H1 (cell line): ENCODE data around the gene WDR76. TPM values are rescaled to one million over a fixed set of nuclear protein-coding genes. Genes with fewer than 3 reads are reported as not detected.

Experiments
- CTCF ChIA-PET: fragments of 300-600 bp; sonication (Branson Sonifier 250); formaldehyde crosslinking; loops from one replicate; lab custom pipeline; 2021; ENCODE audit not compliant: partially characterized antibody; lab: Charles Lee
- POLR2A ChIA-PET: fragments of 300-600 bp; sonication (Branson Sonifier 250); formaldehyde crosslinking; loops from one replicate; lab custom pipeline; 2021; ENCODE audit warnings: inconsistent platforms; ENCODE audit not compliant: partially characterized antibody; lab: Charles Lee
- DNase-seq, 2 experiments: peaks; one replicate each; pipeline versions ENCODE4 v3.0.0 to v3.0.0-alpha.2; 2010 to 2022; ENCODE audit warnings: low spot score in 2 of 2, low read depth in 1 of 2, mixed read lengths in 1 of 2
- FAIRE-seq: peaks from 2 replicates; lab custom pipeline; 2011; peaks lifted over from hg19 to GRCh38; lab: Jason Lieb, UNC
- H2AFZ ChIP-seq: 2 replicates; pipeline ENCODE4 v1.8.1; 2012; ENCODE audit warnings: low read length, inconsistent platforms
- H2AK5ac ChIP-seq: 2 replicates; pipeline ENCODE4 v1.6.1; 2013; ENCODE audit warnings: low read depth, low read length
- H2BK120ac ChIP-seq: replicated peaks from 2 replicates; pipeline ENCODE3; 2013; ENCODE audit warnings: low read depth, low read length, inconsistent platforms
- H2BK12ac ChIP-seq: 2 replicates; pipeline ENCODE4 v1.6.1; 2013; ENCODE audit warnings: low read depth, low read length
- H2BK15ac ChIP-seq: 2 replicates; pipeline ENCODE4 v1.6.1; 2013; ENCODE audit warnings: low read length
- H2BK20ac ChIP-seq: 2 replicates; pipeline ENCODE4 v1.6.1; 2013; ENCODE audit warnings: low read length
- H2BK5ac ChIP-seq: 2 replicates; pipeline ENCODE4 v1.6.1; 2013; ENCODE audit warnings: low read depth, low read length
- H3K14ac ChIP-seq: 2 replicates; pipeline ENCODE4 v1.6.1; 2013; ENCODE audit warnings: inconsistent platforms; ENCODE audit not compliant: insufficient read length
- H3K18ac ChIP-seq: 2 replicates; pipeline ENCODE4 v1.6.1; 2013; ENCODE audit warnings: low read length; ENCODE audit errors: extremely low read depth
- H3K23ac ChIP-seq: 2 replicates; pipeline ENCODE4 v1.6.1; 2013; ENCODE audit warnings: inconsistent platforms; ENCODE audit not compliant: insufficient read length
- H3K23me2 ChIP-seq: 2 replicates; pipeline ENCODE4 v1.6.1; 2013; ENCODE audit warnings: low read depth, low read length
- H3K27ac ChIP-seq: 2 replicates; pipeline ENCODE4 v1.6.1; 2011; ENCODE audit warnings: low read depth, low read length, inconsistent platforms
- H3K27me3 ChIP-seq, 4 experiments: replicated peaks in 1 of 4; 1 replicate in 1 of 4; 2 replicates in 3 of 4; pipeline versions ENCODE4 v1.6.1 to v1.8.1; 2011 to 2013; ENCODE audit warnings: low read length in 3 of 4, mild to moderate bottlenecking in 3 of 4, inconsistent platforms in 2 of 4, mixed read lengths in 2 of 4, moderate library complexity in 1 of 4; ENCODE audit not compliant: control insufficient read depth in 3 of 4, insufficient read depth in 3 of 4; ENCODE audit errors: extremely low read depth in 1 of 4
- H3K36me3 ChIP-seq, 4 experiments: 2 replicates each; pipeline versions ENCODE4 v1.6.1 to v1.8.1; 2011 to 2013; ENCODE audit warnings: mild to moderate bottlenecking in 4 of 4, low read length in 3 of 4, moderate library complexity in 2 of 4, control low read depth in 1 of 4, inconsistent platforms in 1 of 4; ENCODE audit not compliant: insufficient read depth in 4 of 4, control insufficient read depth in 2 of 4
- H3K4ac ChIP-seq: replicated peaks from 2 replicates; pipeline ENCODE3; 2013; ENCODE audit warnings: low read length, low read depth, mixed read lengths, inconsistent platforms; ENCODE audit not compliant: insufficient read length
- H3K4me1 ChIP-seq, 4 experiments: replicated peaks in 1 of 4; 1 replicate in 1 of 4; 2 replicates in 3 of 4; pipeline versions ENCODE4 v1.6.1 to v1.8.1; 2011 to 2013; ENCODE audit warnings: low read length in 3 of 4, inconsistent platforms in 2 of 4, mixed read lengths in 1 of 4; ENCODE audit not compliant: insufficient read depth in 4 of 4, control insufficient read depth in 3 of 4
- H3K4me2 ChIP-seq, 2 experiments: 2 replicates each; pipeline versions ENCODE4 v1.6.1 to v1.8.1; 2011 to 2013; ENCODE audit warnings: low read depth in 2 of 2, low read length in 2 of 2, control low read depth in 1 of 2, inconsistent platforms in 1 of 2, mild to moderate bottlenecking in 1 of 2; ENCODE audit not compliant: insufficient read depth in 1 of 2
- H3K4me3 ChIP-seq, 4 experiments: fragments of 200-600, 300-600 bp in 1 of 4; sonication (generic), shearing (Covaris generic), sonication (Bioruptor Twin) in 1 of 4; 2 replicates each; pipeline versions ENCODE4 v1.5.1 to v1.8.1; 2011 to 2016; ENCODE audit warnings: low read length in 4 of 4, low read depth in 3 of 4, control low read depth in 2 of 4, inconsistent platforms in 2 of 4, mild to moderate bottlenecking in 2 of 4, mixed read lengths in 1 of 4, moderate library complexity in 1 of 4; ENCODE audit not compliant: insufficient read depth in 2 of 4; ENCODE audit errors: extremely low read depth in 1 of 4
- H3K56ac ChIP-seq: replicated peaks from 2 replicates; pipeline ENCODE3; 2013; ENCODE audit warnings: low read depth, mild to moderate bottlenecking, mixed read lengths, low read length, inconsistent platforms; ENCODE audit not compliant: insufficient read length
- H3K79me1 ChIP-seq: 2 replicates; pipeline ENCODE4 v1.6.1; 2013; ENCODE audit warnings: low read depth, low read length, control low read depth
- H3K79me2 ChIP-seq, 2 experiments: 2 replicates each; pipeline versions ENCODE4 v1.6.1 to v1.8.1; 2012 to 2013; ENCODE audit warnings: low read length in 2 of 2, mild to moderate bottlenecking in 2 of 2, inconsistent platforms in 1 of 2; ENCODE audit not compliant: insufficient read depth in 2 of 2, control insufficient read depth in 1 of 2
- H3K9ac ChIP-seq, 4 experiments: replicated peaks in 1 of 4; 1 replicate in 1 of 4; 2 replicates in 3 of 4; pipeline versions ENCODE4 v1.6.1 to v1.8.1; 2011 to 2013; ENCODE audit warnings: low read depth in 3 of 4, low read length in 3 of 4, control low read depth in 2 of 4, mild to moderate bottlenecking in 2 of 4, moderate library complexity in 2 of 4, inconsistent platforms in 1 of 4; ENCODE audit errors: extremely low read depth in 1 of 4
- H3K9me3 ChIP-seq, 2 experiments: 2 replicates each; pipeline versions ENCODE4 v1.6.1 to v1.8.1; 2012 to 2013; ENCODE audit warnings: mild to moderate bottlenecking in 2 of 2, moderate library complexity in 2 of 2, control low read depth in 1 of 2, inconsistent platforms in 1 of 2, low read depth in 1 of 2, low read length in 1 of 2, mixed read lengths in 1 of 2; ENCODE audit not compliant: insufficient read depth in 2 of 2
- H4K20me1 ChIP-seq, 2 experiments: replicated peaks in 1 of 2; 2 replicates each; pipeline versions ENCODE3 to v1.8.1; 2011 to 2013; ENCODE audit warnings: inconsistent platforms in 2 of 2, low read length in 2 of 2, mild to moderate bottlenecking in 1 of 2; ENCODE audit not compliant: insufficient read depth in 2 of 2, control insufficient read depth in 1 of 2
- H4K5ac ChIP-seq: 2 replicates; pipeline ENCODE4 v1.6.1; 2013; ENCODE audit warnings: low read length, low read depth, mixed read lengths, inconsistent platforms; ENCODE audit not compliant: insufficient read length
- H4K8ac ChIP-seq: 2 replicates; pipeline ENCODE4 v1.8.0; 2013; ENCODE audit warnings: mild to moderate bottlenecking, moderate library complexity, low read length, inconsistent platforms; ENCODE audit not compliant: insufficient read depth; ENCODE audit errors: extremely low read depth
- H4K91ac ChIP-seq: replicated peaks from 2 replicates; pipeline ENCODE3; 2013; ENCODE audit warnings: low read length, mixed read lengths, inconsistent platforms; ENCODE audit not compliant: insufficient read length
- ATF2 ChIP-seq: IDR thresholded peaks from 2 replicates; pipeline ENCODE4 v1.6.1; 2012; ENCODE audit warnings: low read length, inconsistent platforms
- BRCA1 ChIP-seq: IDR thresholded peaks from 2 replicates; pipeline ENCODE4 v1.6.1; 2012; ENCODE audit warnings: low read depth, low read length, improper control_type of control experiment
- E2F6 ChIP-seq: IDR thresholded peaks from 2 replicates; pipeline ENCODE4 v1.6.1; 2012; ENCODE audit warnings: inconsistent platforms
- GABPA ChIP-seq: IDR thresholded peaks from 2 replicates; pipeline ENCODE4 v1.6.1; 2011; ENCODE audit warnings: mild to moderate bottlenecking, low read length, moderate library complexity, borderline replicate concordance; ENCODE audit not compliant: insufficient read depth
- KDM1A ChIP-seq: fragments of 200-600, 300-600 bp; sonication (generic); IDR thresholded peaks from 2 replicates; pipeline ENCODE4 v1.7.1; 2016; ENCODE audit warnings: mild to moderate bottlenecking, low read length, borderline replicate concordance
- POU5F1 ChIP-seq: IDR thresholded peaks from 2 replicates; pipeline ENCODE4 v1.6.1; 2011; ENCODE audit warnings: low read depth, mild to moderate bottlenecking, low read length, moderate library complexity
- RBBP5 ChIP-seq: IDR thresholded peaks from 2 replicates; pipeline ENCODE4 v1.7.1; 2012; ENCODE audit warnings: low read depth, mild to moderate bottlenecking, inconsistent platforms, low read length, moderate library complexity, borderline replicate concordance
- SP1 ChIP-seq: IDR thresholded peaks from 2 replicates; pipeline ENCODE4 v1.6.1; 2011; ENCODE audit warnings: low read depth, low read length
- SUZ12 ChIP-seq: fragments of 200-600 bp; sonication (generic); IDR thresholded peaks from 2 replicates; pipeline ENCODE4 v1.6.1; 2012; ENCODE audit warnings: mild to moderate bottlenecking, inconsistent platforms, low read length, moderate library complexity, mixed read lengths
- ZNF274 ChIP-seq: IDR thresholded peaks from 2 replicates; pipeline ENCODE4 v1.7.0; 2012; ENCODE audit warnings: low read length, borderline replicate concordance; ENCODE audit errors: extremely low read depth
- WGBS, 2 experiments: shearing (Covaris generic) in 1 of 2; methylation state at CpG; one replicate each; pipeline versions ENCODE4 v1.1.6 to v1.1.7; 2013 to 2015; ENCODE audit warnings: low lambda C conversion rate in 2 of 2, mixed read lengths in 2 of 2, inconsistent platforms in 1 of 2, low coverage in 1 of 2, missing lambda C conversion rate in 1 of 2; ENCODE audit not compliant: insufficient replicate concordance in 2 of 2, insufficient coverage in 1 of 2, insufficient read length in 1 of 2; ENCODE audit errors: extremely low coverage in 1 of 2, missing lambda C conversion rate in 1 of 2; 5-methylcytosine and 5-hydroxymethylcytosine counted together
- polyA plus RNA-seq, 7 experiments: library from polyadenylated mRNA; depleted of rRNA in 3 of 7; stranded (reverse) in 5 of 7; unstranded in 2 of 7; fragments of >200 nt in 5 of 7; fragments of 200-250 nt in 2 of 7; gene quantifications; 1 replicate in 5 of 7; 2 replicates in 1 of 7; 4 replicates in 1 of 7; pipeline versions ENCODE4 v1.2.1 to v1.2.3, GENCODE V29; 2011 to 2013; ENCODE audit warnings: missing spikeins in 2 of 7, mixed read lengths in 2 of 7
- total RNA-seq: library from RNA; stranded (reverse); fragmentation: NEBNext Ultra II Directional; extraction: Animal tissue kit (Norgen Biotek cat#: 25700); gene quantifications from 2 replicates; pipeline ENCODE4 v1.2.1, GENCODE V29; 2021

The WDR76 gene
- total and polyA plus RNA-seq, 2 of the 8 experiments (the other 6 are each of a cell fraction or from before 2014, with no cell fraction given): 4.1 to 18.9 TPM

DNA sequence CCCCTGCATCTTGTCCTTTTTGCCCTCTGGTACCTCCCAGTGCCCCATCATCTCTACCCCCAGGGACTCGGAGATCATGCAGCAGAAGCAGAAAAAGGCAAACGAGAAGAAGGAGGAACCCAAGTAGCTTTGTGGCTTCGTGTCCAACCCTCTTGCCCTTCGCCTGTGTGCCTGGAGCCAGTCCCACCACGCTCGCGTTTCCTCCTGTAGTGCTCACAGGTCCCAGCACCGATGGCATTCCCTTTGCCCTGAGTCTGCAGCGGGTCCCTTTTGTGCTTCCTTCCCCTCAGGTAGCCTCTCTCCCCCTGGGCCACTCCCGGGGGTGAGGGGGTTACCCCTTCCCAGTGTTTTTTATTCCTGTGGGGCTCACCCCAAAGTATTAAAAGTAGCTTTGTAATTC is 33.2 kb upstream of the WDR76 start:
- Histone ChIP-seq H3K23me2 (peaks cover 4% of the 10 kb centered on the region), H2BK20ac (no peak overlapping the region), H4K20me1 (peaks cover 4 to 17% of the 10 kb centered on the region in 2 experiments), H3K27me3 (no peaks in the 10 kb centered on the region), H2BK15ac (no peak overlapping the region), H3K27ac (peak overlapping the region; percentile 36; the same call in 1 of the 2 replicates), H3K9ac (peak overlapping the region in 2 of 4 experiments; percentile 93 to 99; a peak in 3 of 7 replicates), H2AFZ (no peak overlapping the region), H3K14ac (no peak overlapping the region), H3K56ac (no peak overlapping the region), H3K23ac (no peak overlapping the region), H3K79me2 (peaks cover 0 to 26% of the 10 kb centered on the region in 2 experiments; a peak in 2 of 4 replicates), H3K4ac (no peak overlapping the region), H4K5ac (no peak overlapping the region), H3K36me3 (peaks cover 8 to 41% (median 21%) of the 10 kb centered on the region in 4 experiments), H3K18ac (no peak overlapping the region), H2BK5ac (no peak overlapping the region), H3K4me2 (peak overlapping the region; percentile 92 to 98), H2AK5ac (no peak overlapping the region), H2BK120ac (no peak overlapping the region), H3K4me3 (peak overlapping the region in 2 of 4 experiments; percentile 86 to 97; a peak in 5 of 8 replicates), H3K79me1 (peaks cover 19% of the 10 kb centered on the region), H2BK12ac (no peak overlapping the region), H3K9me3 (no peaks in the 10 kb centered on the region), H4K8ac (no peak overlapping the region; the same call in 1 of the 2 replicates), H3K4me1 (peaks cover 19 to 27% (median 22%) of the 10 kb centered on the region in 4 experiments; a peak in 6 of 7 replicates), H4K91ac (no peak overlapping the region)
- CTCF ChIA-PET: interaction anchor here (1.2 to 1.3 kb wide), 2 partner anchors 17 to 279 kb away, joined by 3 to 5 read pairs; partner anchors contain the start of gene ELL3
- POLR2A ChIA-PET: interaction anchor here (0.6 to 4.9 kb wide), 12 partner anchors 9 to 278 kb away, joined by 3 to 39 read pairs (median 5); partner anchors contain the start of genes ELL3, MFAP1 and PDIA3
- no peak for DNase-seq
- FAIRE-seq: no peak
- WGBS, 2 experiments: 93% methylated on average over 10 of the region's 10 CpGs; no CpG with 5 or more reads in 1 of the 2 experiments
- TF ChIP-seq POU5F1 (no peak), SP1 (no peak), BRCA1 (no peak), ATF2 (no peak), RBBP5 (no peak), E2F6 (no peak), ZNF274 (no peak), GABPA (no peak), SUZ12 (no peak), KDM1A (no peak)
